GM12878 (cell line): ENCODE measurements around the gene PPM1D. TPM values are rescaled to one million over a fixed set of nuclear protein-coding genes. Genes with fewer than 3 reads are reported as not detected.

Source experiments
- BHLHE40 ChIP-seq, 2 experiments: fragments of 450-650 bp in 1 of 2; IDR thresholded peaks; 2 replicates each; pipeline ENCODE4 v1.6.1; 2011 to 2017; ENCODE audit warnings: low read depth in 2 of 2, borderline replicate concordance in 1 of 2, improper control_type of control experiment in 1 of 2, low read length in 1 of 2, mild to moderate bottlenecking in 1 of 2
- EZH2 ChIP-seq: IDR thresholded peaks from 2 replicates; pipeline ENCODE4 v1.6.1; 2012; ENCODE audit warnings: low read depth, mild to moderate bottlenecking, control low read depth, inconsistent platforms, low read length, borderline replicate concordance; ENCODE audit not compliant: control insufficient read depth
- MEF2A ChIP-seq: IDR thresholded peaks from 2 replicates; pipeline ENCODE4 v1.6.1; 2011; ENCODE audit warnings: low read depth, mild to moderate bottlenecking, low read length, moderate library complexity; ENCODE audit not compliant: insufficient read depth
- PML ChIP-seq: IDR thresholded peaks from 2 replicates; pipeline ENCODE4 v1.6.1; 2012; ENCODE audit warnings: low read length, inconsistent platforms
- SIX5 ChIP-seq: IDR thresholded peaks from 2 replicates; pipeline ENCODE4 v1.6.1; 2011; ENCODE audit warnings: mild to moderate bottlenecking, low read depth, low read length, moderate library complexity; ENCODE audit not compliant: severe bottlenecking
- TCF12 ChIP-seq: IDR thresholded peaks from 2 replicates; pipeline ENCODE4 v1.6.1; 2011; ENCODE audit warnings: low read depth, mild to moderate bottlenecking, low read length
- polyA plus RNA-seq, 11 experiments: library from polyadenylated mRNA; depleted of rRNA in 4 of 11; unstranded in 6 of 11; stranded (reverse) in 5 of 11; fragments of >200 nt; fragmentation: Nextera tagmentation in 4 of 11; fragmentation: Illumina TruSeq in 1 of 11; extraction: Ambion mirVana in 4 of 11; extraction: Trizol in 1 of 11; gene quantifications; 1 replicate in 1 of 11; 2 replicates in 10 of 11; pipeline versions ENCODE4 v1.2.1 to v1.2.3, GENCODE V29; 2011 to 2016; ENCODE audit warnings: inconsistent platforms in 2 of 11, missing spikeins in 2 of 11, low read depth in 1 of 11
- total RNA-seq, 4 experiments: library from RNA; depleted of rRNA in 3 of 4; stranded (reverse); fragments of >200 nt in 3 of 4; fragmentation: Illumina TruSeq in 1 of 4; extraction: Trizol in 1 of 4; gene quantifications; 2 replicates each; pipeline versions ENCODE4 v1.2.1 to v1.2.3, GENCODE V29; 2013 to 2021
- TF ChIP-seq, protein P1 (sequence below): fragments of 450-650 bp; IDR thresholded peaks from 2 replicates; pipeline ENCODE4 v1.6.1; 2017; ENCODE audit warnings: antibody characterized with exemption, mild to moderate bottlenecking, moderate library complexity
- TF ChIP-seq, protein P2 (sequence below): IDR thresholded peaks from 2 replicates; pipeline ENCODE4 v1.6.1; 2011; ENCODE audit warnings: low read depth, mild to moderate bottlenecking, low read length, moderate library complexity, borderline replicate concordance; ENCODE audit errors: extremely low read depth
- TF ChIP-seq, protein P3 (sequence below): fragments of 150-350 bp; IDR thresholded peaks from 2 replicates; pipeline ENCODE4 v1.6.1; 2014; ENCODE audit warnings: mild to moderate bottlenecking, low read depth, low read length

Gene PPM1D
- total and polyA plus RNA-seq, 10 of the 15 experiments (the other 5 are each of a cell fraction or from before 2014, with no cell fraction given) = 1.9 to 20.8 (median 10.7) TPM

DNA sequence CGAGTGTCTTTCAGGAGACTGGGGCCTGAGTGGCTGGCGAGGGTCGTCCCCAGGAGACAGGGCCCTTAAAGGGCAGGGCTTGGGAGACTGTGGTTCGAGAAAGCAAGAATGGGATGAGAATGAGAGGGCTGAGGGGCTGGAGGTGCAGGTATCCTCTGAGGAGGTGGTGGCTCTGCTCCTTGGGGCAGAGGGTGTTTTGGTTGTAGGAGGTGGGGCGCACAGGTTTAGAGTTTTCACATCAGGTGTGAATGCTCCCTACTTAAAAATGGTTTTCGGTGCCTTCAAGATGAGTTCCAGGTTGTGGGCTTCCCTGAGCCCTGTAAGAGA, 78.1 kb downstream of the PPM1D start (continued):
- TF ChIP-seq, protein P1, sequence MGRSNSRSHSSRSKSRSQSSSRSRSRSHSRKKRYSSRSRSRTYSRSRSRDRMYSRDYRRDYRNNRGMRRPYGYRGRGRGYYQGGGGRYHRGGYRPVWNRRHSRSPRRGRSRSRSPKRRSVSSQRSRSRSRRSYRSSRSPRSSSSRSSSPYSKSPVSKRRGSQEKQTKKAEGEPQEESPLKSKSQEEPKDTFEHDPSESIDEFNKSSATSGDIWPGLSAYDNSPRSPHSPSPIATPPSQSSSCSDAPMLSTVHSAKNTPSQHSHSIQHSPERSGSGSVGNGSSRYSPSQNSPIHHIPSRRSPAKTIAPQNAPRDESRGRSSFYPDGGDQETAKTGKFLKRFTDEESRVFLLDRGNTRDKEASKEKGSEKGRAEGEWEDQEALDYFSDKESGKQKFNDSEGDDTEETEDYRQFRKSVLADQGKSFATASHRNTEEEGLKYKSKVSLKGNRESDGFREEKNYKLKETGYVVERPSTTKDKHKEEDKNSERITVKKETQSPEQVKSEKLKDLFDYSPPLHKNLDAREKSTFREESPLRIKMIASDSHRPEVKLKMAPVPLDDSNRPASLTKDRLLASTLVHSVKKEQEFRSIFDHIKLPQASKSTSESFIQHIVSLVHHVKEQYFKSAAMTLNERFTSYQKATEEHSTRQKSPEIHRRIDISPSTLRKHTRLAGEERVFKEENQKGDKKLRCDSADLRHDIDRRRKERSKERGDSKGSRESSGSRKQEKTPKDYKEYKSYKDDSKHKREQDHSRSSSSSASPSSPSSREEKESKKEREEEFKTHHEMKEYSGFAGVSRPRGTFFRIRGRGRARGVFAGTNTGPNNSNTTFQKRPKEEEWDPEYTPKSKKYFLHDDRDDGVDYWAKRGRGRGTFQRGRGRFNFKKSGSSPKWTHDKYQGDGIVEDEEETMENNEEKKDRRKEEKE = no peak
- TF ChIP-seq, protein P2, sequence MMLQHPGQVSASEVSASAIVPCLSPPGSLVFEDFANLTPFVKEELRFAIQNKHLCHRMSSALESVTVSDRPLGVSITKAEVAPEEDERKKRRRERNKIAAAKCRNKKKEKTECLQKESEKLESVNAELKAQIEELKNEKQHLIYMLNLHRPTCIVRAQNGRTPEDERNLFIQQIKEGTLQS = no peak
- TF ChIP-seq SIX5 (no peak), EZH2 (no peak), TCF12 (no peak), MEF2A (no peak), PML (no peak), BHLHE40 (IDR thresholded peaks at IDR 0.05; ENCODE audit: borderline replicate concordance in 1 of 2, low read depth in 2 of 2, low read length in 1 of 2) (no peak)
- TF ChIP-seq, protein P3, sequence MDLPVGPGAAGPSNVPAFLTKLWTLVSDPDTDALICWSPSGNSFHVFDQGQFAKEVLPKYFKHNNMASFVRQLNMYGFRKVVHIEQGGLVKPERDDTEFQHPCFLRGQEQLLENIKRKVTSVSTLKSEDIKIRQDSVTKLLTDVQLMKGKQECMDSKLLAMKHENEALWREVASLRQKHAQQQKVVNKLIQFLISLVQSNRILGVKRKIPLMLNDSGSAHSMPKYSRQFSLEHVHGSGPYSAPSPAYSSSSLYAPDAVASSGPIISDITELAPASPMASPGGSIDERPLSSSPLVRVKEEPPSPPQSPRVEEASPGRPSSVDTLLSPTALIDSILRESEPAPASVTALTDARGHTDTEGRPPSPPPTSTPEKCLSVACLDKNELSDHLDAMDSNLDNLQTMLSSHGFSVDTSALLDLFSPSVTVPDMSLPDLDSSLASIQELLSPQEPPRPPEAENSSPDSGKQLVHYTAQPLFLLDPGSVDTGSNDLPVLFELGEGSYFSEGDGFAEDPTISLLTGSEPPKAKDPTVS = no peak
- TF ChIP-seq, all 136 proteins: peak for 0
